ENCODE results near the gene HBQ1.

- TF ChIP-seq POLR2A (IDR thresholded peaks at IDR 0.05; ENCODE audit: low read length) (no peak), GATA1 (IDR thresholded peaks at IDR 0.05; ENCODE audit: low read depth, low read length) (no peak)
Measured at GRCh38 chr16:140175-140857, 39.9 kb upstream of the HBQ1 start.

Data from erythroblast (primary cell).